Cardiac muscle cell (in vitro differentiated cells and primary cell): ENCODE results near the gene TPM1. TPM values are rescaled to one million over a fixed set of nuclear protein-coding genes. Genes with fewer than 3 reads are reported as not detected.
A peak's percentile ranks its signal among the peaks of the same experiment; 100 is the strongest.

ENCODE experiments used
- DNase-seq, 2 donors: peaks; one replicate each; pipeline versions ENCODE4 v3.0.0 to v3.0.0-alpha.2; 2010 to 2017; ENCODE audit warnings: low read depth in 1 of 2, low spot score in 1 of 2
- H3K27ac ChIP-seq: fragments of 200-600 bp; sonication (generic); 2 replicates; pipeline ENCODE4 v1.5.1; 2016
- H3K27me3 ChIP-seq: fragments of 200-600 bp; sonication (generic); 2 replicates; pipeline ENCODE4 v1.6.0; 2016; ENCODE audit warnings: control low read depth
- H3K36me3 ChIP-seq: fragments of 200-600 bp; sonication (generic); 2 replicates; pipeline ENCODE4 v1.5.1; 2016; ENCODE audit warnings: control low read depth
- H3K4me1 ChIP-seq: fragments of 200-600 bp; sonication (generic); 2 replicates; pipeline ENCODE4 v1.8.1; 2017; ENCODE audit warnings: low read depth, mild to moderate bottlenecking, mixed run types
- H3K4me3 ChIP-seq: fragments of 200-600 bp; sonication (generic); 2 replicates; pipeline ENCODE4 v1.5.1; 2016; ENCODE audit warnings: mild to moderate bottlenecking
- H3K9me3 ChIP-seq: fragments of 200-600 bp; sonication (generic); 2 replicates; pipeline ENCODE4 v1.5.1; 2017; ENCODE audit warnings: low read depth, mild to moderate bottlenecking, control low read depth
- CTCF ChIP-seq: IDR thresholded peaks from 2 replicates; pipeline ENCODE4 v1.5.1; 2012; ENCODE audit warnings: low read depth, mild to moderate bottlenecking, low read length
- polyA plus RNA-seq: library from polyadenylated mRNA; unstranded; fragments of >200 nt; fragmentation: Nextera tagmentation; extraction: Ambion mirVana; gene quantifications from 2 replicates; pipeline ENCODE4 v1.2.1, GENCODE V29; 2016
- total RNA-seq: library from RNA; depleted of rRNA; stranded (reverse); fragments of >200 nt; gene quantifications from 2 replicates; pipeline ENCODE4 v1.2.3, GENCODE V29; 2016

The TPM1 gene
- total and polyA plus RNA-seq, 2 experiments from 2014 or later = 6,553 to 10,138 TPM

DNA sequence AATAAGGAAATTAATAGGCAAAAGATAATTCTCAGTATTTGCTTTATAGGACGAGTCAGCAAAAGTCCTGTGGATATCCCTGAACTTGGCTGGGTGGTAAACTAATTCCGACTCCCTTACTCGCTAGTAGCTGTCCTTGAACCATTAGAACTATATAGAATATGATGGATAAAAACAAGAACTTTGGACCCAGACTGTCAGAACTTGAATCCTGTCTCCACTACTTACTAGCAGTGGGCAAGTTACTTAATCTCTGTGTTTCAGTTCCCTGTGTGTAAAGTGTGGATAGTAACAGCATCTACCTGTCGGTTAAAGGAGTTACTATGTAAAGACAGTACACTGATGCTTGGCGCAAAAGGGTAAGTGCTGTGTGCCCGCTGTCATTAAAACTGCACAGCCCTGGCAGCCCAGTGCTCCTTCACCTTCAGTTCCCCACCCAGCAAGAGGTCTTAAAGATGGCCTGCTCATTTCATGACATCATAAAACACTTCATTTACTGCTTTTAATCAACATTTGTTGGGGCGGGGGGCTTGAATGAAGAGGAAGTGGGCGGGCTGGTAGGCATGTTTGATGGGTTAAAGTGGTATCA, 7.3 kb downstream of the TPM1 start:
- peaks cover 80% of the 10 kb centered on the region for H3K4me1 ChIP-seq
- H3K4me3 ChIP-seq = peak overlapping the region; percentile 96
- H3K9me3 ChIP-seq = no peaks in the 10 kb centered on the region
- H3K27me3 ChIP-seq = no peaks in the 10 kb centered on the region
- TF ChIP-seq CTCF = no peak
- peak in 1 of 2 donors; percentile 38 for DNase-seq
- H3K36me3 ChIP-seq = peaks cover 59% of the 10 kb centered on the region
- H3K27ac ChIP-seq = peak overlapping the region; percentile 100

GRCh38 chr15:63050731-63051155, 8.2 kb downstream of the TPM1 start:
- H3K27me3 ChIP-seq = no peaks in the 10 kb centered on the region
- no peak for TF ChIP-seq CTCF
- H3K4me3 ChIP-seq = peak overlapping the region; percentile 5
- no peaks in the 10 kb centered on the region for H3K9me3 ChIP-seq
- DNase-seq = no peak
- H3K36me3 ChIP-seq = peaks cover 59% of the 10 kb centered on the region
- H3K4me1 ChIP-seq = peaks cover 83% of the 10 kb centered on the region
- H3K27ac ChIP-seq = peak overlapping the region; percentile 100

DNA sequence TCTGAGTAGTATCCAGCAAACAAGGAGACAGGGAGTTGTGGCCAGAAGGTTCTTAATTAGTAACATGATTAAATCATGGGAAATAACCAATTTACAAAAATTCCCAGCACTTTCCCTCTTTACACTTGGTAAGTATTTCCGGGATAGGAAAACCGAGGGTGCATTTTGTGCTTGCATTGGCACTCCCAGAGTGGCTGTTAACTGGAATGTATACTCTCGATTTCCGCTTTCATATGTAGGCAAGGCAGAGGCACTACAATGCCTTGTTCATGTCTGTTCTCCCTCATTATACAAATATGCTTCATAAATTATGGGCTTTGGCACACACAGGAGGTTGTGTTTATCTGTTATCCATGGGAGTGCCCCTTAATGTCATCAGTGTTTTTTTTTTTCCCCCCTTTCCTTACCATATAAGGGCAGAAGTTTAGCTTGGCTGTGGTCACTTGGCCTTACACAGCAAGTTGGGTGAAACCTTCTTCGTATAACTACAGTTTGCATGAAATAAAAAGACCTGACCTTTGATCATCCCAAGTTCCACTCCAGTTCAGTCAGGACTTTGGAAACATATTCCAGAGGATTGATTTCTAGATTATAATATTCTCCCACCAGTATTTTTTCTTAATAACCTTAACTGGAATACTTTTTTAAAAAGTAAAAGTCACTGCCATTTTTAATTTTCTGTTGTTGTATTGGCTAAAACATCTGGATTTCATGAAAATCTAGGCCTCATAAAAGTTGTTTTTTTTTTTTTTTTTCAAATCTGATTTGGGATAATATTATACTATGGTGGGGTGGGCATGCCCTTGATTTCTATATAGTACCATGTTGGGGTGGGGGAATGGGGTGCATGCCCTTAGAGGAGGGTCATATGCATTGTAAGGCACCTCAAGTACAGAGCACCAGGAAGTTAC, 8.9 kb downstream of the TPM1 start:
- no peaks in the 10 kb centered on the region for H3K27me3 ChIP-seq
- DNase-seq = peak in 1 of 2 donors; percentile 71
- peaks cover 77% of the 10 kb centered on the region for H3K4me1 ChIP-seq
- peak overlapping the region; percentile 5 for H3K4me3 ChIP-seq
- H3K27ac ChIP-seq = peak overlapping the region; percentile 100
- peaks cover 58% of the 10 kb centered on the region for H3K36me3 ChIP-seq
- TF ChIP-seq CTCF = no peak
- H3K9me3 ChIP-seq = no peaks in the 10 kb centered on the region

- DNase-seq = no peak
- Histone ChIP-seq H3K4me1 (peaks cover 69% of the 10 kb centered on the region), H3K27me3 (no peaks in the 10 kb centered on the region), H3K9me3 (no peaks in the 10 kb centered on the region), H3K36me3 (peaks cover 58% of the 10 kb centered on the region), H3K27ac (peak overlapping the region; percentile 100), H3K4me3 (no peak overlapping the region)
- no peak for TF ChIP-seq CTCF
These were observed 9.7 kb downstream of the TPM1 start for GRCh38 chr15:63052077-63052841.

GRCh38 chr15:63052961-63053698, 10.6 kb downstream of the TPM1 start:
- DNase-seq = peak; percentile 42 to 58
- Histone ChIP-seq H3K4me1 (peaks cover 64% of the 10 kb centered on the region), H3K27me3 (no peaks in the 10 kb centered on the region), H3K36me3 (peaks cover 67% of the 10 kb centered on the region), H3K27ac (peak overlapping the region; percentile 100), H3K4me3 (no peak overlapping the region), H3K9me3 (no peaks in the 10 kb centered on the region)
- no peak for TF ChIP-seq CTCF
